H1 (cell line): ENCODE measurements around the gene DDX3X. TPM values are rescaled to one million over a fixed set of nuclear protein-coding genes. Genes with fewer than 3 reads are reported as not detected.

Source experiments
- CTCF ChIA-PET: fragments of 300-600 bp; sonication (Branson Sonifier 250); formaldehyde crosslinking; loops from one replicate; lab custom pipeline; 2021; ENCODE audit not compliant: partially characterized antibody; lab: Charles Lee
- POLR2A ChIA-PET: fragments of 300-600 bp; sonication (Branson Sonifier 250); formaldehyde crosslinking; loops from one replicate; lab custom pipeline; 2021; ENCODE audit warnings: inconsistent platforms; ENCODE audit not compliant: partially characterized antibody; lab: Charles Lee
- DNase-seq, 2 experiments: peaks; one replicate each; pipeline versions ENCODE4 v3.0.0 to v3.0.0-alpha.2; 2010 to 2022; ENCODE audit warnings: low spot score in 2 of 2, low read depth in 1 of 2, mixed read lengths in 1 of 2
- FAIRE-seq: peaks from 2 replicates; lab custom pipeline; 2011; peaks lifted over from hg19 to GRCh38; lab: Jason Lieb, UNC
- H2AFZ ChIP-seq: 2 replicates; pipeline ENCODE4 v1.8.1; 2012; ENCODE audit warnings: low read length, inconsistent platforms
- H2AK5ac ChIP-seq: 2 replicates; pipeline ENCODE4 v1.6.1; 2013; ENCODE audit warnings: low read depth, low read length
- H2BK120ac ChIP-seq: replicated peaks from 2 replicates; pipeline ENCODE3; 2013; ENCODE audit warnings: low read depth, low read length, inconsistent platforms
- H2BK12ac ChIP-seq: 2 replicates; pipeline ENCODE4 v1.6.1; 2013; ENCODE audit warnings: low read depth, low read length
- H2BK15ac ChIP-seq: 2 replicates; pipeline ENCODE4 v1.6.1; 2013; ENCODE audit warnings: low read length
- H2BK20ac ChIP-seq: 2 replicates; pipeline ENCODE4 v1.6.1; 2013; ENCODE audit warnings: low read length
- H2BK5ac ChIP-seq: 2 replicates; pipeline ENCODE4 v1.6.1; 2013; ENCODE audit warnings: low read depth, low read length
- H3K14ac ChIP-seq: 2 replicates; pipeline ENCODE4 v1.6.1; 2013; ENCODE audit warnings: inconsistent platforms; ENCODE audit not compliant: insufficient read length
- H3K18ac ChIP-seq: 2 replicates; pipeline ENCODE4 v1.6.1; 2013; ENCODE audit warnings: low read length; ENCODE audit errors: extremely low read depth
- H3K23ac ChIP-seq: 2 replicates; pipeline ENCODE4 v1.6.1; 2013; ENCODE audit warnings: inconsistent platforms; ENCODE audit not compliant: insufficient read length
- H3K23me2 ChIP-seq: 2 replicates; pipeline ENCODE4 v1.6.1; 2013; ENCODE audit warnings: low read depth, low read length
- H3K27ac ChIP-seq: 2 replicates; pipeline ENCODE4 v1.6.1; 2011; ENCODE audit warnings: low read depth, low read length, inconsistent platforms
- H3K27me3 ChIP-seq, 4 experiments: replicated peaks in 1 of 4; 1 replicate in 1 of 4; 2 replicates in 3 of 4; pipeline versions ENCODE4 v1.6.1 to v1.8.1; 2011 to 2013; ENCODE audit warnings: low read length in 3 of 4, mild to moderate bottlenecking in 3 of 4, inconsistent platforms in 2 of 4, mixed read lengths in 2 of 4, moderate library complexity in 1 of 4; ENCODE audit not compliant: control insufficient read depth in 3 of 4, insufficient read depth in 3 of 4; ENCODE audit errors: extremely low read depth in 1 of 4
- H3K36me3 ChIP-seq, 4 experiments: 2 replicates each; pipeline versions ENCODE4 v1.6.1 to v1.8.1; 2011 to 2013; ENCODE audit warnings: mild to moderate bottlenecking in 4 of 4, low read length in 3 of 4, moderate library complexity in 2 of 4, control low read depth in 1 of 4, inconsistent platforms in 1 of 4; ENCODE audit not compliant: insufficient read depth in 4 of 4, control insufficient read depth in 2 of 4
- H3K4ac ChIP-seq: replicated peaks from 2 replicates; pipeline ENCODE3; 2013; ENCODE audit warnings: low read length, low read depth, mixed read lengths, inconsistent platforms; ENCODE audit not compliant: insufficient read length
- H3K4me1 ChIP-seq, 4 experiments: replicated peaks in 1 of 4; 1 replicate in 1 of 4; 2 replicates in 3 of 4; pipeline versions ENCODE4 v1.6.1 to v1.8.1; 2011 to 2013; ENCODE audit warnings: low read length in 3 of 4, inconsistent platforms in 2 of 4, mixed read lengths in 1 of 4; ENCODE audit not compliant: insufficient read depth in 4 of 4, control insufficient read depth in 3 of 4
- H3K4me2 ChIP-seq, 2 experiments: 2 replicates each; pipeline versions ENCODE4 v1.6.1 to v1.8.1; 2011 to 2013; ENCODE audit warnings: low read depth in 2 of 2, low read length in 2 of 2, control low read depth in 1 of 2, inconsistent platforms in 1 of 2, mild to moderate bottlenecking in 1 of 2; ENCODE audit not compliant: insufficient read depth in 1 of 2
- H3K4me3 ChIP-seq, 4 experiments: fragments of 200-600, 300-600 bp in 1 of 4; sonication (generic), shearing (Covaris generic), sonication (Bioruptor Twin) in 1 of 4; 2 replicates each; pipeline versions ENCODE4 v1.5.1 to v1.8.1; 2011 to 2016; ENCODE audit warnings: low read length in 4 of 4, low read depth in 3 of 4, control low read depth in 2 of 4, inconsistent platforms in 2 of 4, mild to moderate bottlenecking in 2 of 4, mixed read lengths in 1 of 4, moderate library complexity in 1 of 4; ENCODE audit not compliant: insufficient read depth in 2 of 4; ENCODE audit errors: extremely low read depth in 1 of 4
- H3K56ac ChIP-seq: replicated peaks from 2 replicates; pipeline ENCODE3; 2013; ENCODE audit warnings: low read depth, mild to moderate bottlenecking, mixed read lengths, low read length, inconsistent platforms; ENCODE audit not compliant: insufficient read length
- H3K79me1 ChIP-seq: 2 replicates; pipeline ENCODE4 v1.6.1; 2013; ENCODE audit warnings: low read depth, low read length, control low read depth
- H3K79me2 ChIP-seq, 2 experiments: 2 replicates each; pipeline versions ENCODE4 v1.6.1 to v1.8.1; 2012 to 2013; ENCODE audit warnings: low read length in 2 of 2, mild to moderate bottlenecking in 2 of 2, inconsistent platforms in 1 of 2; ENCODE audit not compliant: insufficient read depth in 2 of 2, control insufficient read depth in 1 of 2
- H3K9ac ChIP-seq, 4 experiments: replicated peaks in 1 of 4; 1 replicate in 1 of 4; 2 replicates in 3 of 4; pipeline versions ENCODE4 v1.6.1 to v1.8.1; 2011 to 2013; ENCODE audit warnings: low read depth in 3 of 4, low read length in 3 of 4, control low read depth in 2 of 4, mild to moderate bottlenecking in 2 of 4, moderate library complexity in 2 of 4, inconsistent platforms in 1 of 4; ENCODE audit errors: extremely low read depth in 1 of 4
- H3K9me3 ChIP-seq, 2 experiments: 2 replicates each; pipeline versions ENCODE4 v1.6.1 to v1.8.1; 2012 to 2013; ENCODE audit warnings: mild to moderate bottlenecking in 2 of 2, moderate library complexity in 2 of 2, control low read depth in 1 of 2, inconsistent platforms in 1 of 2, low read depth in 1 of 2, low read length in 1 of 2, mixed read lengths in 1 of 2; ENCODE audit not compliant: insufficient read depth in 2 of 2
- H4K20me1 ChIP-seq, 2 experiments: replicated peaks in 1 of 2; 2 replicates each; pipeline versions ENCODE3 to v1.8.1; 2011 to 2013; ENCODE audit warnings: inconsistent platforms in 2 of 2, low read length in 2 of 2, mild to moderate bottlenecking in 1 of 2; ENCODE audit not compliant: insufficient read depth in 2 of 2, control insufficient read depth in 1 of 2
- H4K5ac ChIP-seq: 2 replicates; pipeline ENCODE4 v1.6.1; 2013; ENCODE audit warnings: low read length, low read depth, mixed read lengths, inconsistent platforms; ENCODE audit not compliant: insufficient read length
- H4K8ac ChIP-seq: 2 replicates; pipeline ENCODE4 v1.8.0; 2013; ENCODE audit warnings: mild to moderate bottlenecking, moderate library complexity, low read length, inconsistent platforms; ENCODE audit not compliant: insufficient read depth; ENCODE audit errors: extremely low read depth
- H4K91ac ChIP-seq: replicated peaks from 2 replicates; pipeline ENCODE3; 2013; ENCODE audit warnings: low read length, mixed read lengths, inconsistent platforms; ENCODE audit not compliant: insufficient read length
- CBX8 ChIP-seq: fragments of 300-800, 300-1000 bp; sonication (generic); IDR thresholded peaks from 2 replicates; pipeline ENCODE4 v1.7.1; 2016; ENCODE audit warnings: low read depth, low read length, borderline replicate concordance
- RNF2 ChIP-seq: fragments of 200-900, 300-1000 bp; sonication (generic); IDR thresholded peaks from 2 replicates; pipeline ENCODE4 v1.7.1; 2016; ENCODE audit warnings: borderline replicate concordance, low read depth, mild to moderate bottlenecking, antibody characterized with exemption, low read length; ENCODE audit not compliant: poor library complexity, severe bottlenecking; ENCODE audit errors: missing control alignments
- RXRA ChIP-seq: IDR thresholded peaks from 2 replicates; pipeline ENCODE4 v1.6.1; 2011; ENCODE audit warnings: low read depth, mild to moderate bottlenecking, low read length, moderate library complexity; ENCODE audit not compliant: insufficient read depth
- SP4 ChIP-seq: IDR thresholded peaks from 2 replicates; pipeline ENCODE4 v1.6.1; 2012; ENCODE audit warnings: low read length, inconsistent platforms
- SUZ12 ChIP-seq: fragments of 200-600 bp; sonication (generic); IDR thresholded peaks from 2 replicates; pipeline ENCODE4 v1.6.1; 2012; ENCODE audit warnings: mild to moderate bottlenecking, inconsistent platforms, low read length, moderate library complexity, mixed read lengths
- TAF7 ChIP-seq: optimal IDR thresholded peaks from 2 replicates; pipeline ENCODE3; 2011; ENCODE audit warnings: low read depth, mild to moderate bottlenecking, inconsistent platforms, low read length, moderate library complexity, borderline replicate concordance
- TCF12 ChIP-seq: IDR thresholded peaks from 2 replicates; pipeline ENCODE4 v1.6.1; 2011; ENCODE audit warnings: low read depth, mild to moderate bottlenecking, low read length
- YY1 ChIP-seq: IDR thresholded peaks from 2 replicates; pipeline ENCODE4 v1.6.1; 2011; ENCODE audit warnings: low read depth, mild to moderate bottlenecking, low read length
- WGBS, 2 experiments: shearing (Covaris generic) in 1 of 2; methylation state at CpG; one replicate each; pipeline versions ENCODE4 v1.1.6 to v1.1.7; 2013 to 2015; ENCODE audit warnings: low lambda C conversion rate in 2 of 2, mixed read lengths in 2 of 2, inconsistent platforms in 1 of 2, low coverage in 1 of 2, missing lambda C conversion rate in 1 of 2; ENCODE audit not compliant: insufficient replicate concordance in 2 of 2, insufficient coverage in 1 of 2, insufficient read length in 1 of 2; ENCODE audit errors: extremely low coverage in 1 of 2, missing lambda C conversion rate in 1 of 2; 5-methylcytosine and 5-hydroxymethylcytosine counted together
- polyA plus RNA-seq, 7 experiments: library from polyadenylated mRNA; depleted of rRNA in 3 of 7; stranded (reverse) in 5 of 7; unstranded in 2 of 7; fragments of >200 nt in 5 of 7; fragments of 200-250 nt in 2 of 7; gene quantifications; 1 replicate in 5 of 7; 2 replicates in 1 of 7; 4 replicates in 1 of 7; pipeline versions ENCODE4 v1.2.1 to v1.2.3, GENCODE V29; 2011 to 2013; ENCODE audit warnings: missing spikeins in 2 of 7, mixed read lengths in 2 of 7
- total RNA-seq: library from RNA; stranded (reverse); fragmentation: NEBNext Ultra II Directional; extraction: Animal tissue kit (Norgen Biotek cat#: 25700); gene quantifications from 2 replicates; pipeline ENCODE4 v1.2.1, GENCODE V29; 2021
- TF ChIP-seq, protein P1 (sequence below), 3 experiments: IDR thresholded peaks; 1 replicate in 2 of 3; 2 replicates in 1 of 3; pipeline versions ENCODE4 v1.5.1 to v1.6.1; 2011; ENCODE audit warnings: low read length in 3 of 3, mild to moderate bottlenecking in 3 of 3, inconsistent platforms in 2 of 3, low read depth in 1 of 3, moderate library complexity in 1 of 3; ENCODE audit not compliant: insufficient read depth in 1 of 3; ENCODE audit errors: control extremely low read depth in 1 of 3
- TF ChIP-seq, protein P2 (sequence below): IDR thresholded peaks from 2 replicates; pipeline ENCODE4 v1.6.1; 2011; ENCODE audit warnings: low read depth, mild to moderate bottlenecking, low read length; ENCODE audit not compliant: insufficient read depth
- TF ChIP-seq, protein P3 (sequence below): IDR thresholded peaks from 2 replicates; pipeline ENCODE4 v1.6.1; 2012; ENCODE audit warnings: inconsistent platforms

The DDX3X gene
- total and polyA plus RNA-seq, 2 of the 8 experiments (the other 6 are each of a cell fraction or from before 2014, with no cell fraction given) = 39.4 to 291 TPM

DNA sequence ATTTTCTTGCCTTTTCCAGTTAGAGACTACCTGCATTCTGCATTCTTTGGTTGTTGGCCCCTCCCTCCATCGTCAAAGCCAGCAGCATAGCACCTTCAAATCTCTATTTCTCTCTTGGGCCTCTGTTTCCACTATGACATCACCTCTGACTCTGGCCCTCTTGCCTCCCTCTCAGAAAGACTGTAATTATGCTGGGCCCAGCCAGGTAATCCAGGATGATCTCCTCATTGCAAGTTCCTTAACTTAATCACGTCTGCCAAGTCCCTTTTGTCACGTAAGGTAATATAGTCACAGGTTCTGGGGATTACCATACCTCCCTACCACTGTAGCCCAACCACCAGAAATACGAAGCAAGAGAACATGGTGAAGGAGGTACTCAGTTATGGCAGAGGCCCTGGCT lies 73.9 kb downstream of the DDX3X start:
- H3K9ac ChIP-seq = no peak overlapping the region
- 97% methylated on average over 4 of the region's 4 CpGs; no CpG with 5 or more reads in 1 of the 2 experiments for WGBS, 2 experiments
- ChIA-PET CTCF (no interaction called here), POLR2A (no interaction called here)
- no peak overlapping the region for H3K18ac ChIP-seq
- no peak overlapping the region for H3K4ac ChIP-seq
- H3K23ac ChIP-seq = no peak overlapping the region
- no peak overlapping the region for H2BK15ac ChIP-seq
- H3K14ac ChIP-seq = no peak overlapping the region
- no peak overlapping the region for H3K4me3 ChIP-seq
- H2AK5ac ChIP-seq = no peak overlapping the region
- H4K5ac ChIP-seq = no peak overlapping the region
- no peak overlapping the region for H2BK5ac ChIP-seq
- H3K4me2 ChIP-seq = no peak overlapping the region
- H3K23me2 ChIP-seq = no peaks in the 10 kb centered on the region
- no peak overlapping the region for H3K56ac ChIP-seq
- H2BK20ac ChIP-seq = no peak overlapping the region
- no peaks in the 10 kb centered on the region for H3K79me1 ChIP-seq
- no peaks in the 10 kb centered on the region for H4K20me1 ChIP-seq
- DNase-seq = no peak
- H4K8ac ChIP-seq = no peak overlapping the region
- no peaks in the 10 kb centered on the region for H3K4me1 ChIP-seq
- no peak overlapping the region for H2AFZ ChIP-seq
- no peaks in the 10 kb centered on the region for H3K9me3 ChIP-seq
- no peak overlapping the region for H2BK12ac ChIP-seq
- no peak overlapping the region for H4K91ac ChIP-seq
- H2BK120ac ChIP-seq = no peak overlapping the region
- no peaks in the 10 kb centered on the region for H3K27me3 ChIP-seq
- no peak overlapping the region for H3K27ac ChIP-seq
- H3K36me3 ChIP-seq = no peaks in the 10 kb centered on the region
- H3K79me2 ChIP-seq = no peaks in the 10 kb centered on the region
- FAIRE-seq = no peak
- TF ChIP-seq TCF12 = no peak
- TF ChIP-seq SP4 = no peak
- TF ChIP-seq, protein P1, sequence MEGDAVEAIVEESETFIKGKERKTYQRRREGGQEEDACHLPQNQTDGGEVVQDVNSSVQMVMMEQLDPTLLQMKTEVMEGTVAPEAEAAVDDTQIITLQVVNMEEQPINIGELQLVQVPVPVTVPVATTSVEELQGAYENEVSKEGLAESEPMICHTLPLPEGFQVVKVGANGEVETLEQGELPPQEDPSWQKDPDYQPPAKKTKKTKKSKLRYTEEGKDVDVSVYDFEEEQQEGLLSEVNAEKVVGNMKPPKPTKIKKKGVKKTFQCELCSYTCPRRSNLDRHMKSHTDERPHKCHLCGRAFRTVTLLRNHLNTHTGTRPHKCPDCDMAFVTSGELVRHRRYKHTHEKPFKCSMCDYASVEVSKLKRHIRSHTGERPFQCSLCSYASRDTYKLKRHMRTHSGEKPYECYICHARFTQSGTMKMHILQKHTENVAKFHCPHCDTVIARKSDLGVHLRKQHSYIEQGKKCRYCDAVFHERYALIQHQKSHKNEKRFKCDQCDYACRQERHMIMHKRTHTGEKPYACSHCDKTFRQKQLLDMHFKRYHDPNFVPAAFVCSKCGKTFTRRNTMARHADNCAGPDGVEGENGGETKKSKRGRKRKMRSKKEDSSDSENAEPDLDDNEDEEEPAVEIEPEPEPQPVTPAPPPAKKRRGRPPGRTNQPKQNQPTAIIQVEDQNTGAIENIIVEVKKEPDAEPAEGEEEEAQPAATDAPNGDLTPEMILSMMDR (IDR thresholded peaks at IDR 0.05; ENCODE audit: control extremely low read depth in 1 of 3, insufficient read depth in 1 of 3, low read depth in 1 of 3, low read length in 3 of 3) = no peak
- TF ChIP-seq, protein P2, sequence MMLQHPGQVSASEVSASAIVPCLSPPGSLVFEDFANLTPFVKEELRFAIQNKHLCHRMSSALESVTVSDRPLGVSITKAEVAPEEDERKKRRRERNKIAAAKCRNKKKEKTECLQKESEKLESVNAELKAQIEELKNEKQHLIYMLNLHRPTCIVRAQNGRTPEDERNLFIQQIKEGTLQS = no peak
- no peak for TF ChIP-seq RNF2
- no peak for TF ChIP-seq CBX8
- TF ChIP-seq TAF7 = no peak
- no peak for TF ChIP-seq SUZ12
- no peak for TF ChIP-seq YY1
- TF ChIP-seq RXRA = no peak
- TF ChIP-seq, protein P3, sequence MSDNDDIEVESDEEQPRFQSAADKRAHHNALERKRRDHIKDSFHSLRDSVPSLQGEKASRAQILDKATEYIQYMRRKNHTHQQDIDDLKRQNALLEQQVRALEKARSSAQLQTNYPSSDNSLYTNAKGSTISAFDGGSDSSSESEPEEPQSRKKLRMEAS = no peak
